Upper lobe of left lung (tissue), 4 donors: ENCODE results near the gene BNC2.

Experiments used
- CTCF ChIP-seq, 6 experiments: fragments of 450-650 bp in 4 of 6; fragments of 200-600 bp in 2 of 6; sonication (generic) in 2 of 6; IDR thresholded peaks; one replicate each; pipeline ENCODE4 v1.5.1; 2016 to 2019; ENCODE audit warnings: antibody characterized with exemption in 6 of 6
- EP300 ChIP-seq, 4 donors: sonication (generic); formaldehyde crosslinking; IDR thresholded peaks; one replicate each; pipeline ENCODE4 v1.5.1; 2017; ENCODE audit warnings: antibody characterized with exemption in 4 of 4, control low read depth in 2 of 4
- POLR2A ChIP-seq, 4 donors: fragments of 450-650 bp; IDR thresholded peaks; one replicate each; pipeline ENCODE4 v1.5.1; 2016 to 2017; ENCODE audit warnings: antibody characterized with exemption in 4 of 4, mild to moderate bottlenecking in 2 of 4
- POLR2AphosphoS5 ChIP-seq, 2 donors: sonication (generic); formaldehyde crosslinking; IDR thresholded peaks; one replicate each; pipeline ENCODE4 v1.5.1; 2017; ENCODE audit warnings: antibody characterized with exemption in 2 of 2

- TF ChIP-seq EP300 (IDR thresholded peaks at IDR 0.05) (no peak), CTCF (IDR thresholded peaks at IDR 0.05) (no peak), POLR2AphosphoS5 (IDR thresholded peaks at IDR 0.05) (no peak), POLR2A (IDR thresholded peaks at IDR 0.05) (no peak)
These were observed 197.3 kb downstream of the BNC2 start for GRCh38 chr9:16673171-16673570.
